Measurements from ENCODE around the gene CXADR. TPM values are rescaled to one million over a fixed set of nuclear protein-coding genes. Genes with fewer than 3 reads are reported as not detected.

The CXADR gene
- total RNA-seq, 1 donor from 2014 or later = 34.8 TPM

GRCh38 chr21:17539323-17539722 is 26.5 kb downstream of the CXADR start:
- Mint-ChIP-seq H3K4me3 (no peak overlapping the region), H3K27ac (ENCODE audit: unreplicated experiment) (no peak overlapping the region), H3K27me3 (ENCODE audit: low read depth) (no peaks in the 10 kb centered on the region), H3K4me1 (peaks cover 10% of the 10 kb centered on the region), H3K36me3 (ENCODE audit: low read depth) (peaks cover 7% of the 10 kb centered on the region), H3K9me3 (no peaks in the 10 kb centered on the region)
- no peak for DNase-seq (ENCODE audit: low read depth, low spot score)
- no peak for TF ChIP-seq CTCF (conservative IDR thresholded peaks at IDR 0.05)

GRCh38 chr21:17539743-17540341 is 27.0 kb downstream of the CXADR start:
- Mint-ChIP-seq H3K4me1 (peaks cover 10% of the 10 kb centered on the region), H3K4me3 (no peak overlapping the region), H3K36me3 (ENCODE audit: low read depth) (peaks cover 9% of the 10 kb centered on the region), H3K9me3 (no peaks in the 10 kb centered on the region), H3K27me3 (ENCODE audit: low read depth) (no peaks in the 10 kb centered on the region), H3K27ac (ENCODE audit: unreplicated experiment) (no peak overlapping the region)
- DNase-seq (ENCODE audit: low read depth, low spot score) = no peak
- no peak for TF ChIP-seq CTCF (conservative IDR thresholded peaks at IDR 0.05)

- no peak for TF ChIP-seq CTCF (conservative IDR thresholded peaks at IDR 0.05)
- DNase-seq (ENCODE audit: low read depth, low spot score) = no peak
- H3K27ac Mint-ChIP-seq (ENCODE audit: unreplicated experiment) = no peak overlapping the region
- no peaks in the 10 kb centered on the region for H3K27me3 Mint-ChIP-seq (ENCODE audit: low read depth)
- H3K4me3 Mint-ChIP-seq = no peak overlapping the region
- H3K9me3 Mint-ChIP-seq = no peaks in the 10 kb centered on the region
- H3K4me1 Mint-ChIP-seq = peaks cover 10% of the 10 kb centered on the region
- H3K36me3 Mint-ChIP-seq (ENCODE audit: low read depth) = peaks cover 9% of the 10 kb centered on the region
Observed at GRCh38 chr21:17540530-17540929, 27.7 kb downstream of the CXADR start.

GRCh38 chr21:17542371-17543011 is 29.6 kb downstream of the CXADR start:
- no peak for TF ChIP-seq CTCF (conservative IDR thresholded peaks at IDR 0.05)
- Mint-ChIP-seq H3K9me3 (no peaks in the 10 kb centered on the region), H3K4me1 (peaks cover 14% of the 10 kb centered on the region), H3K36me3 (ENCODE audit: low read depth) (peaks cover 5% of the 10 kb centered on the region), H3K4me3 (no peak overlapping the region), H3K27ac (ENCODE audit: unreplicated experiment) (no peak overlapping the region), H3K27me3 (ENCODE audit: low read depth) (no peaks in the 10 kb centered on the region)
- DNase-seq (ENCODE audit: low read depth, low spot score) = no peak

GRCh38 chr21:17545007-17545406 is 32.2 kb downstream of the CXADR start:
- DNase-seq (ENCODE audit: low read depth, low spot score) = no peak
- no peaks in the 10 kb centered on the region for H3K9me3 Mint-ChIP-seq
- H3K27me3 Mint-ChIP-seq (ENCODE audit: low read depth) = no peaks in the 10 kb centered on the region
- no peak for TF ChIP-seq CTCF (conservative IDR thresholded peaks at IDR 0.05)
- H3K36me3 Mint-ChIP-seq (ENCODE audit: low read depth) = peaks cover 5% of the 10 kb centered on the region
- peaks cover 14% of the 10 kb centered on the region for H3K4me1 Mint-ChIP-seq
- H3K4me3 Mint-ChIP-seq = no peak overlapping the region
- H3K27ac Mint-ChIP-seq (ENCODE audit: unreplicated experiment) = no peak overlapping the region
